HepG2 (cell line): ENCODE results near the gene GPR42. TPM values are rescaled to one million over a fixed set of nuclear protein-coding genes. Genes with fewer than 3 reads are reported as not detected.

Experiments
- BCL6 ChIP-seq: IDR thresholded peaks from 2 replicates; pipeline ENCODE4 v1.6.1; 2016; ENCODE audit warnings: missing genetic modification reagents, missing compliant biosample characterization
- EP300 ChIP-seq, 3 experiments: sonication (generic) in 1 of 3; formaldehyde crosslinking in 1 of 3; IDR thresholded peaks; 2 replicates each; pipeline versions ENCODE4 v1.5.1 to v1.6.1; 2011 to 2020; ENCODE audit warnings: low read depth in 2 of 3, low read length in 2 of 3, borderline replicate concordance in 1 of 3, improper control_type of control experiment in 1 of 3, mild to moderate bottlenecking in 1 of 3, missing genetic modification reagents in 1 of 3, moderate library complexity in 1 of 3
- ERF ChIP-seq: IDR thresholded peaks from 2 replicates; pipeline ENCODE4 v1.6.1; 2018; ENCODE audit warnings: missing biosample characterization, missing genetic modification reagents
- ETV5 ChIP-seq: IDR thresholded peaks from 2 replicates; pipeline ENCODE4 v1.6.1; 2018; ENCODE audit warnings: missing biosample characterization, missing genetic modification reagents, inconsistent platforms, borderline replicate concordance
- HMG20A ChIP-seq: IDR thresholded peaks from 2 replicates; pipeline ENCODE4 v1.6.1; 2016; ENCODE audit warnings: borderline replicate concordance
- NCOA2 ChIP-seq: sonication (generic); formaldehyde crosslinking; IDR thresholded peaks from 2 replicates; pipeline ENCODE4 v1.8.0; 2022; ENCODE audit warnings: inconsistent platforms
- RARA ChIP-seq: IDR thresholded peaks from 2 replicates; pipeline ENCODE4 v1.6.1; 2016; ENCODE audit warnings: missing genetic modification reagents, missing compliant biosample characterization
- RELA ChIP-seq: sonication (generic); formaldehyde crosslinking; IDR thresholded peaks from 2 replicates; pipeline ENCODE4 v1.4.0; 2020; ENCODE audit warnings: missing genetic modification reagents
- ZFAT ChIP-seq: sonication (generic); formaldehyde crosslinking; conservative IDR thresholded peaks from 2 replicates; pipeline ENCODE4 v1.8.1; 2023; ENCODE audit warnings: missing genetic modification reagents, inconsistent platforms
- ZNF709 ChIP-seq: sonication (generic); formaldehyde crosslinking; IDR thresholded peaks from 2 replicates; pipeline ENCODE4 v1.5.0; 2020; ENCODE audit warnings: mild to moderate bottlenecking, missing genetic modification reagents
- ZNF710 ChIP-seq: sonication (generic); formaldehyde crosslinking; IDR thresholded peaks from 2 replicates; pipeline ENCODE4 v1.5.0; 2020; ENCODE audit warnings: mild to moderate bottlenecking, missing genetic modification reagents, borderline replicate concordance
- polyA plus RNA-seq, 8 experiments: library from polyadenylated mRNA; depleted of rRNA in 3 of 8; stranded (reverse) in 7 of 8; unstranded in 1 of 8; fragments of >200 nt; fragmentation: Illumina TruSeq in 4 of 8; extraction: Trizol in 4 of 8; gene quantifications; 2 replicates each; pipeline versions ENCODE4 v1.2.1 to v1.2.3, GENCODE V29; 2011 to 2016; ENCODE audit warnings: low read depth in 4 of 8, missing spikeins in 1 of 8, mixed read lengths in 1 of 8; ENCODE audit not compliant: insufficient read depth in 1 of 8
- total RNA-seq, 5 experiments: library from RNA; depleted of rRNA; stranded (reverse); fragments of >200 nt; fragmentation: Illumina TruSeq; extraction: Trizol; gene quantifications; 2 replicates each; pipeline ENCODE4 v1.2.3, GENCODE V29; 2016; ENCODE audit warnings: low read depth in 1 of 5
- TF ChIP-seq, protein P1 (sequence below): sonication (generic); formaldehyde crosslinking; IDR thresholded peaks from 2 replicates; pipeline ENCODE4 v1.4.0; 2020; ENCODE audit warnings: missing genetic modification reagents, borderline replicate concordance
- TF ChIP-seq, protein P2 (sequence below): IDR thresholded peaks from 2 replicates; pipeline ENCODE4 v1.6.1; 2016; ENCODE audit warnings: mild to moderate bottlenecking, missing biosample characterization, missing genetic modification reagents
- TF ChIP-seq, protein P3 (sequence below): sonication (generic); formaldehyde crosslinking; IDR thresholded peaks from 2 replicates; pipeline ENCODE4 v1.5.1; 2020; ENCODE audit warnings: mild to moderate bottlenecking, missing genetic modification reagents, borderline replicate concordance

The GPR42 gene
- total and polyA plus RNA-seq, 2 of the 13 experiments (the other 11 are each of a cell fraction or from before 2014, with no cell fraction given), result not detected

GRCh38 chr19:35388277-35389054 is 17.6 kb downstream of the GPR42 start (continued):
- TF ChIP-seq, protein P1, sequence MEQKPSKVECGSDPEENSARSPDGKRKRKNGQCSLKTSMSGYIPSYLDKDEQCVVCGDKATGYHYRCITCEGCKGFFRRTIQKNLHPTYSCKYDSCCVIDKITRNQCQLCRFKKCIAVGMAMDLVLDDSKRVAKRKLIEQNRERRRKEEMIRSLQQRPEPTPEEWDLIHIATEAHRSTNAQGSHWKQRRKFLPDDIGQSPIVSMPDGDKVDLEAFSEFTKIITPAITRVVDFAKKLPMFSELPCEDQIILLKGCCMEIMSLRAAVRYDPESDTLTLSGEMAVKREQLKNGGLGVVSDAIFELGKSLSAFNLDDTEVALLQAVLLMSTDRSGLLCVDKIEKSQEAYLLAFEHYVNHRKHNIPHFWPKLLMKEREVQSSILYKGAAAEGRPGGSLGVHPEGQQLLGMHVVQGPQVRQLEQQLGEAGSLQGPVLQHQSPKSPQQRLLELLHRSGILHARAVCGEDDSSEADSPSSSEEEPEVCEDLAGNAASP (CRISPR knock-in tag), result peak; percentile 93
- TF ChIP-seq, protein P2, sequence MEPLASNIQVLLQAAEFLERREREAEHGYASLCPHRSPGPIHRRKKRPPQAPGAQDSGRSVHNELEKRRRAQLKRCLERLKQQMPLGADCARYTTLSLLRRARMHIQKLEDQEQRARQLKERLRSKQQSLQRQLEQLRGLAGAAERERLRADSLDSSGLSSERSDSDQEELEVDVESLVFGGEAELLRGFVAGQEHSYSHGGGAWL (CRISPR knock-in tag), result no peak
- TF ChIP-seq, protein P3, sequence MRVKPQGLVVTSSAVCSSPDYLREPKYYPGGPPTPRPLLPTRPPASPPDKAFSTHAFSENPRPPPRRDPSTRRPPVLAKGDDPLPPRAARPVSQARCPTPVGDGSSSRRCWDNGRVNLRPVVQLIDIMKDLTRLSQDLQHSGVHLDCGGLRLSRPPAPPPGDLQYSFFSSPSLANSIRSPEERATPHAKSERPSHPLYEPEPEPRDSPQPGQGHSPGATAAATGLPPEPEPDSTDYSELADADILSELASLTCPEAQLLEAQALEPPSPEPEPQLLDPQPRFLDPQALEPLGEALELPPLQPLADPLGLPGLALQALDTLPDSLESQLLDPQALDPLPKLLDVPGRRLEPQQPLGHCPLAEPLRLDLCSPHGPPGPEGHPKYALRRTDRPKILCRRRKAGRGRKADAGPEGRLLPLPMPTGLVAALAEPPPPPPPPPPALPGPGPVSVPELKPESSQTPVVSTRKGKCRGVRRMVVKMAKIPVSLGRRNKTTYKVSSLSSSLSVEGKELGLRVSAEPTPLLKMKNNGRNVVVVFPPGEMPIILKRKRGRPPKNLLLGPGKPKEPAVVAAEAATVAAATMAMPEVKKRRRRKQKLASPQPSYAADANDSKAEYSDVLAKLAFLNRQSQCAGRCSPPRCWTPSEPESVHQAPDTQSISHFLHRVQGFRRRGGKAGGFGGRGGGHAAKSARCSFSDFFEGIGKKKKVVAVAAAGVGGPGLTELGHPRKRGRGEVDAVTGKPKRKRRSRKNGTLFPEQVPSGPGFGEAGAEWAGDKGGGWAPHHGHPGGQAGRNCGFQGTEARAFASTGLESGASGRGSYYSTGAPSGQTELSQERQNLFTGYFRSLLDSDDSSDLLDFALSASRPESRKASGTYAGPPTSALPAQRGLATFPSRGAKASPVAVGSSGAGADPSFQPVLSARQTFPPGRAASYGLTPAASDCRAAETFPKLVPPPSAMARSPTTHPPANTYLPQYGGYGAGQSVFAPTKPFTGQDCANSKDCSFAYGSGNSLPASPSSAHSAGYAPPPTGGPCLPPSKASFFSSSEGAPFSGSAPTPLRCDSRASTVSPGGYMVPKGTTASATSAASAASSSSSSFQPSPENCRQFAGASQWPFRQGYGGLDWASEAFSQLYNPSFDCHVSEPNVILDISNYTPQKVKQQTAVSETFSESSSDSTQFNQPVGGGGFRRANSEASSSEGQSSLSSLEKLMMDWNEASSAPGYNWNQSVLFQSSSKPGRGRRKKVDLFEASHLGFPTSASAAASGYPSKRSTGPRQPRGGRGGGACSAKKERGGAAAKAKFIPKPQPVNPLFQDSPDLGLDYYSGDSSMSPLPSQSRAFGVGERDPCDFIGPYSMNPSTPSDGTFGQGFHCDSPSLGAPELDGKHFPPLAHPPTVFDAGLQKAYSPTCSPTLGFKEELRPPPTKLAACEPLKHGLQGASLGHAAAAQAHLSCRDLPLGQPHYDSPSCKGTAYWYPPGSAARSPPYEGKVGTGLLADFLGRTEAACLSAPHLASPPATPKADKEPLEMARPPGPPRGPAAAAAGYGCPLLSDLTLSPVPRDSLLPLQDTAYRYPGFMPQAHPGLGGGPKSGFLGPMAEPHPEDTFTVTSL (CRISPR knock-in tag), result peak; percentile 28; the same call in 1 of the 2 replicates
- peak; percentile 45; the same call in 1 of the 2 replicates for TF ChIP-seq HMG20A (CRISPR knock-in tag)
- peak; percentile 57; the same call in 1 of the 2 replicates for TF ChIP-seq NCOA2 (CRISPR knock-in tag)
- TF ChIP-seq ZNF709 (CRISPR knock-in tag), result peak; percentile 40; the same call in 1 of the 2 replicates
- peak in 1 of 2 experiments; percentile 84; a peak in 2 of 4 replicates for TF ChIP-seq EP300 (IDR thresholded peaks at IDR 0.05; ENCODE audit: low read depth in 2 of 2, low read length in 2 of 2)
- TF ChIP-seq EP300 (CRISPR knock-in tag; IDR thresholded peaks at IDR 0.05; ENCODE audit: borderline replicate concordance), result no peak
- TF ChIP-seq BCL6, result peak; percentile 64; the same call in 1 of the 2 replicates
- TF ChIP-seq RARA (CRISPR knock-in tag), result peak; percentile 92
- TF ChIP-seq ERF (CRISPR knock-in tag), result 0 out of 2 replicates have a peak, but pooled peaks have one; percentile 20
- TF ChIP-seq ZNF710 (CRISPR knock-in tag), result 0 out of 2 replicates have a peak, but pooled peaks have one; percentile 33
- TF ChIP-seq ETV5 (CRISPR knock-in tag), result peak; percentile 25; the same call in 1 of the 2 replicates
- TF ChIP-seq ZFAT (CRISPR knock-in tag), result no peak
- TF ChIP-seq RELA (CRISPR knock-in tag), result no peak
